NCI-H510A (cell line): Measurements from ENCODE around the gene RELCH.

Source experiments
- DNase-seq: peaks from one replicate; lab custom pipeline; 2025; lab: John Stamatoyannopoulos, UW

The RELCH gene

GRCh38 chr18:62262061-62262460 is 75.0 kb downstream of the RELCH start:
- DNase-seq, result no peak

GRCh38 chr18:62264984-62265383 is 77.9 kb downstream of the RELCH start:
- no peak for DNase-seq

- DNase-seq, result no peak
Measured at GRCh38 chr18:62277045-62277444, 90.0 kb downstream of the RELCH start.

- DNase-seq, result peak; percentile 8
Measured at GRCh38 chr18:62279561-62279960, 92.5 kb downstream of the RELCH start.

GRCh38 chr18:62280058-62280457 is 93.0 kb downstream of the RELCH start:
- no peak for DNase-seq

DNA sequence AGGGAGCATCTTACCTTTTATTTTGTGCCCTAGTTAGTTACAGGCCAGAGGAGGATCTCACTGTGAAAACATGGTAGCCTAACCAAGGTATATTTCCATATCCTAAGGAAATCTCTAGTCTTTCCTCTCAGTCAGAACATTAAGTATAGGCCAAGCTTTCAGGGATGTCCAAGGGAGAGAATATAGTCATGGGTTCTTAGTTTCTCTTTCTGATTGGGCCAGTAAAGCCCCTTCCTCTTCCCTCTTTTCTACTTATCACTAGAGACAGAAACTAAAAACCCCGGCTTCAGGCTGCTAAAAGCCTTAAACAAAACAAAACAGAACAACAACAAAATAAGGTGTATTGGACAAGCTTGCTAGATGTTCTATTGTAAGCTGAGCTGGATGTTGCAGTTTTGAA is 93.7 kb downstream of the RELCH start:
- no peak for DNase-seq

- DNase-seq, result no peak
Measured at GRCh38 chr18:62281684-62282083, 94.6 kb downstream of the RELCH start.

DNA sequence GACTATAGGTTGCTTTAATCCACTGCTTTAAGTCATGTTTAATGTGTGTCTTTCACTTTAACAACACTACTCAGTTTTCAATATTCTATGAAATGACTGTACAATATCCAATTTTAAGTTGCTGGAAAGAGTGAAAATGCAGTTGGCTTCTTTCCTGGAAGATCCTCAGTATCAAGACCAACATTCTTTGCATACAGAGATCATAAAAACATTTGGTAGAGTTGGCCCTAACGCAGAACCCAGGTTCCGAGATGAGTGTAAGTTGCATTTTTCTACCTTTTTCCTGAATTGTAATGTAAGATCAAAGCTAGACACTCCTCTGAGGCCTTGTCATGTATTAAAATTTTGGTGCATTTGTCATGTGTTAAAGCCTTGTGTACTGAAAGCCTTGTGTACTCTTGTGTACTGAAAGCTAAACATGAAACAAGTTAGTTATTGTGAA is 95.2 kb downstream of the RELCH start:
- DNase-seq, result no peak

- DNase-seq, result no peak
Measured at GRCh38 chr18:62284637-62285036, 97.6 kb downstream of the RELCH start.

- no peak for DNase-seq
Measured at GRCh38 chr18:62285281-62285680, 98.2 kb downstream of the RELCH start.

DNA sequence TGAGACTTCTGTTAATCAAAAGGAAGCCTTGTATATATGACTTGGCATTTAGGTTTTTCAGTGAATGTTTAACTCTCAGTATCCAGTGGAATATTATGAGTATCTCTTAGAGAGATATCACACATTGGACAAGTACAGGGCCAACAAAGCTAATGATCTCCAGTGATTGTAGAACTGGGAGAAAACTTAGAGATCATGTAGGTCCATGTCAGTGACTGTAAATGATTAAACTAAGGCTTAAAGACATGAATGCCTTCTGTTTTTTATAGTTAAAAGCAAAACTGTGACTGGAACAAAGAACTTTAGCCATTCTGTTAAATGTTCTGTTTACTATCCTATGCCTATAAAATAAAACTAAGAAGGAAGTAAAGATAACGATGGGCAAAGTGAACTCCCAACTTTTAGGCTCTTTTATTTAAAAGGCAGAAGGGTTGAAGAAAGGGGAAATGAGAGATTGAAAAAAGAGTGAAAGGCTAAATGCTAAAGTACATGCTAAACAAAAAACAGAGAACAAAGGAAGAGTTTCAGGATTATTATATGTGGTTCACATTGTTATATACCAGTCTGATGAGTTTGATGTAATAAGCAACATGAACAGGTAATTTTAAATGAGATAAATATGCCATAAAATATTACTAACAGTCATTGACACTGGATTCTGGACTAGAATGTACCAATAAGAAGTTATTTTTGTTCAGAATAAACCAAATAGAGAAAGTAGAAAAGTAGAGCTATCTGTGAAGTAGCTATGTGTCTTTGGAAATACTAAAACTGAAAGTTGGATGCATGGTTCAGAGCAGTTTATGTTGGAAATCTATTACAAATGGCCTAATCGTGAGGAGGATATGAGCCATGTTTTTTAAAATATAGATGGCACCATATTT is 101.0 kb downstream of the RELCH start:
- no peak for DNase-seq

DNA sequence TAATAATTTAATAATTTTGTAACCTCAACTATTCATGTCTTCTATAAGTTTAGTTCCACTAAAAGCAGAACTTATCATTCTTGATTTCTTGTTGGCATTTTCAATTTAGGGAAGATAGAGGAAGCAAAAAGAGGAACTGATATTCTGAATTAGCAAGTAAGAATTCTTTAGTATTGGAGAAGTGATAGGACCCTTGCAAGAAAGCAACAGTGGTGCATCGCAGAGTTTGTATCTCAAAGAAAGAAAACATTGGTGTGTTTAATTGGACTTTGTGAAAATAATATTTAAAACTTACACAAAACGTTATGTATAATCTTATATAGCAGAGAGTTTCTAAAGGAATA is 101.6 kb downstream of the RELCH start:
- DNase-seq, result no peak

DNA sequence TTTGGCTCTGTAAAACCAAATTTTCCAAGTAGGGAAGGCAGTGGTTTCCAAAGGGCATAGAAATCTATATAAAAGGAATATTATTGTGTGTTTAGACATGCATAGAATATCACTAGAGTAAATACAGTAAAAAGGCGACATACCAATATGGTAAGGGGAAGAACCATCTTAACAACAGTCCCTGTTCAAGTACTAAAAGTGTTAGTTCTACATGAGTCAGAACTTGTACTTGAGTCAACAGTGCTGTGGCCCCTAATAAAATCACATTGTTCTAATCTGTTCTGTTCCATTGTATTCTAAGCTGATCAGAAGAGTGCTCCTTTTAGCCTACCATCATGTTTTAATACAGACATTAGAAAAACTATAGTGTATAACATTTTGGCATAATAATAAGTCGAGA is 102.0 kb downstream of the RELCH start:
- no peak for DNase-seq

DNA sequence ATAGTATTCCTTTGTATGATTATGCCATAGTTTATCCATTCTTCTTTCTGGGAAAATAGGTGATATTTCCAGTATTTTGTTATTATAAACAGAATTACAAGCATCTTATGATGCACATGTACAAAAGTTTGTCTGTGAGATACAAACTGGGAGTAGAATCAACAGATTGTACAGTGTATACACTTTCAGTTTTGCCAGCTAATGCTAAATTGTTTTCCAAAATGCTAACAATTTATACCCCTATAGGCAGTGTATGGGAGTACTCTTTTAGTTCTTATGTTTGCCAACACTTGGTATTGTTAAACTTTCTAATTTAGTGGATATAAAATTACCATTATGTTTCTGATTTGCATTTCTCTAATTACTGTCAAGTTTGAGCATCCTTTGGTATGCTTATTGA is 107.0 kb downstream of the RELCH start:
- DNase-seq, result no peak

GRCh38 chr18:62300359-62300963 is 113.4 kb downstream of the RELCH start:
- DNase-seq, result no peak

GRCh38 chr18:62301322-62301721 is 114.3 kb downstream of the RELCH start:
- no peak for DNase-seq

DNA sequence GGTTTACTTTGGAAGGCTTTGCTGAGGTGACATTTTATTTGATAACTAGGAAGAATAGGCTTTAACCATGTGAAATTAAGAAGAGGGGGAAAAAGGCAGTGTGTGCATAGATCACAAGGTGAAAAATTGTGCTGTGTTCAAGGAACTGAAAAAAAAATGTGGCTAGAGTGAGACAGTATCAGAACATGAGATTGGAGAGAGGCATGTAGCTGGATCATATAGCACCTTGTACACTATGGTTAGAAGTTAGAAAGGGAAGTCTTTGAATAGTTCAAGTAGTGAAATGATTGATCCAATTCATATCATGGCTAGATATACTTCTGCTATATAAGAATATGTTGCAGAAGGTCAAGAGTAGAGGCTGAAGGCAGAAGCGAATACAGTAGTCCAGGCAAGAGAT is 125.8 kb downstream of the RELCH start:
- no peak for DNase-seq

DNA sequence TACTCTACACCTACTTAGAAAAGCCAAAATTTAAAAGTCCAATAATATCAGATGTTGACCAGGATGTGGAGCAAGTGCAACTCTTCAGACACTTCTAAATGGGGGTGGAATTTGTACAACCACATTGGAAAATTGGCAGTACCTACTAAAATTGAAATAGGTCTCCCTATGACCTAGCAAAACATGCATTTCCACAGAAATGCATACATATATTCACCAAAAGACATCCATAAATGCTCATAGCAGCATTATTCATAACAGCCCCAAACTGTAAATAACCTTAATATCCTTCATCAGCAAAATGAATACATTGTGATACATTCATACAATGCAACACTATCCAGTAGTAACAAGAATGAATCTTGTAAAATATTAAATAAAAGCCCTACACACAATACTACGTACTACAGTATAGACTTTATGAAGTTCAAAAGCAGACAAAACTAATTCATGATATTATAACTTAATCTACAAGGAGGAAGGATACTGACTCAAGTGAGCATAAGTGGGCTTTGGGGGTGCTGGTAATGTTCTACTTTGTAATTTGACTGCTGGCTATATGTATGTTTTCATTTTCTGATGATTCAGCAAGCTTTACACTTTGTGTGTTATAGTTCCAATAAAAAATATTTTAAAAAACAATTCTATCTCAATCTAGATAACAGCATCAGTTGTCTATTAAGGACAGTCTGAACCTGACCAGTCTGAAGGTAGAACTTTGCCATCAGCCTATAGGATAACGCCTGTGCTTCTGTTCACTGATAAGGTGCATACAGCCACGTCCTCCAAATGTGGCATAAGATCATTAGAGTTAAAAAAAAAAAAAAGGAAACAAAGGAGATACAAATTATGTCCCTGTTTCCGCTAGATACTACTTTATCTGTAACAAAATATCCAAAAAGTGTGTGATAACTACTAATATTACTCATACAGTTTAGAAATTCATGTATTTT is 131.4 kb downstream of the RELCH start:
- DNase-seq, result no peak

DNA sequence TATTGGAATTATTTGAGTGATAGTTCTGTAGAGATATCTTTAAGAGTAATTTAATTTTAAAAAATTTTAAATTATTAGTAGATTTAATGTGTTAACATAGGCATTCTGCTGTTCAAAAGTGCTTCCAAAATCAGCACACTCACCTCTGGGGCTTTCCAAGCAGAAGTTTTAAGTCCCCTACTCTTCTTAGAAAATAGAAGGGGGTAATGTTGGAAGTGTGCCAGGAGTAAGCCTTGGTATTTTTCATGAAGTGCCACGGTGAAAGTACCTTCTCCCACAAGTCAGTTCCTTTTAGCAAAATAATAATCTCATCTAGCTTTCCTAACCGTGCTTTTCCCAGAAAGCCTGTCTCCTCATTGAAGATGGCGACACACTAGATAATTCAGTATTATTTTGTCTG is 134.1 kb downstream of the RELCH start:
- DNase-seq, result no peak

- DNase-seq, result no peak
Measured at GRCh38 chr18:62323483-62324180, 136.6 kb downstream of the RELCH start.

DNA sequence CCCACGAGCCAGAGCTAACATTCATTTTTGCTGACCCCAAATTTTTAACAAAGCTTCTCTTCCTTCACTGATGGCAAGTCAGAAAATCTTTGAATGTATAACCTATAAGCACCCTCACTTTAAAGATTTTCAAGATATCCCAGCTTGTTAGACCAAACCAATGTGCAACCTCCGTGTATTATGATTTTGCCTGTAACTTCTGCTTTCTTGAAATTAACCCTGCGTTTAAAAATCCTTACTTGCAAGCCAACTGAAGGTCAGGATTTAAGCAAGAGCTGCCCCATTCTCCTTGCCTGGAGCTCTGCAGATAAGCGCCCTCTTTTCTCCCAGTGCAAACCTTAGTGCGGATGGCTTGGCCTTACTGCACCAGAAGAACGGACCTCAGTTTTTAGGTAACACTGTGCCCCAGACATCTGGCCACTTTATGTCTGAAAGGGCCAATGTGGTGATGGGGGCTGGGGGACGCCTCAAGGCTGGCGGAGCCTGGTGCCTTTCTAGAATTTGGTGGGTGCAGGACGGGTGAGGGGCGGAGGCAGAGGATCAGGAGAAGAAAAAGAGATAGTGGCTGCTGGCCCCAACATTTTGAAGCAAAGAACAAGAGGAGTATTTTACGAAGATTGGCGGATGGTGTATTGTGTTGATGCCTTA is 137.2 kb downstream of the RELCH start:
- no peak for DNase-seq
